SU-DHL-6 (cell line): ENCODE data around the gene NCOA1.

Experiments
- H2AFZ ChIP-seq: fragments of 200-600 bp; sonication (generic); 2 replicates; pipeline ENCODE4 v1.6.1; 2014; ENCODE audit warnings: low read depth, mild to moderate bottlenecking, moderate library complexity, mixed read lengths, antibody characterized with exemption, low read length; ENCODE audit not compliant: severe bottlenecking
- H3F3A ChIP-seq: fragments of 200-600 bp; shearing (Covaris generic); 2 replicates; pipeline ENCODE4 v1.6.0; 2016; ENCODE audit warnings: antibody characterized with exemption, mild to moderate bottlenecking; ENCODE audit not compliant: insufficient read depth
- H3K27ac ChIP-seq: fragments of 200-600 bp; sonication (generic); 2 replicates; pipeline ENCODE4 v1.5.1; 2016; ENCODE audit warnings: low read depth, mild to moderate bottlenecking, low read length, moderate library complexity, mixed read lengths
- H3K27me3 ChIP-seq: fragments of 200-600 bp; sonication (generic), shearing (Covaris generic); 2 replicates; pipeline ENCODE4 v1.6.0; 2014; ENCODE audit warnings: mild to moderate bottlenecking, low read length
- H3K36me3 ChIP-seq: fragments of 200-600 bp; sonication (generic); 2 replicates; pipeline ENCODE4 v1.6.1; 2014; ENCODE audit warnings: mild to moderate bottlenecking, low read length, mixed read lengths
- H3K4me2 ChIP-seq: fragments of 300-600, 200-600 bp; shearing (Covaris generic), sonication (generic); 2 replicates; pipeline ENCODE4 v1.6.0; 2014; ENCODE audit warnings: low read length, low read depth, mild to moderate bottlenecking; ENCODE audit not compliant: poor library complexity, severe bottlenecking
- H3K4me3 ChIP-seq: fragments of 200-600 bp; sonication (generic); 2 replicates; pipeline ENCODE4 v1.5.1; 2014; ENCODE audit warnings: antibody characterized with exemption, low read length, mild to moderate bottlenecking, mixed read lengths; ENCODE audit not compliant: insufficient read depth, poor library complexity, severe bottlenecking
- H3K79me2 ChIP-seq: fragments of 200-600 bp; sonication (generic); 2 replicates; pipeline ENCODE4 v1.6.1; 2014; ENCODE audit warnings: mild to moderate bottlenecking, low read length, moderate library complexity; ENCODE audit not compliant: insufficient read depth
- H3K9ac ChIP-seq: fragments of 200-600 bp; sonication (generic); 2 replicates; pipeline ENCODE4 v1.7.0; 2014; ENCODE audit warnings: mild to moderate bottlenecking, low read length
- H3K9me2 ChIP-seq: fragments of 200-600 bp; sonication (generic); replicated peaks from 2 replicates; pipeline ENCODE4 v1.6.1; 2014; ENCODE audit warnings: low read length; ENCODE audit not compliant: insufficient read depth
- H3K9me3 ChIP-seq: fragments of 200-600 bp; sonication (generic); 2 replicates; pipeline ENCODE4 v1.6.1; 2014; ENCODE audit warnings: low read length, mixed read lengths; ENCODE audit not compliant: insufficient read depth
- H4K20me1 ChIP-seq: fragments of 200-600 bp; sonication (generic); 2 replicates; pipeline ENCODE4 v1.6.1; 2014; ENCODE audit warnings: low read depth, mild to moderate bottlenecking, antibody characterized with exemption, low read length, moderate library complexity, mixed read lengths
- CTCF ChIP-seq: fragments of 200-600 bp; sonication (generic); IDR thresholded peaks from one replicate; pipeline ENCODE4 v1.5.1; 2017; ENCODE audit warnings: antibody characterized with exemption, mild to moderate bottlenecking, low read length, moderate library complexity; ENCODE audit not compliant: insufficient read depth, poor library complexity, severe bottlenecking
- EZH2phosphoT487 ChIP-seq: fragments of 200-600 bp; sonication (generic), shearing (Covaris generic); conservative IDR thresholded peaks from 2 replicates; pipeline ENCODE4 v1.6.1; 2018; ENCODE audit warnings: mild to moderate bottlenecking, antibody characterized with exemption, low read length, moderate library complexity, mixed read lengths

The NCOA1 gene

DNA sequence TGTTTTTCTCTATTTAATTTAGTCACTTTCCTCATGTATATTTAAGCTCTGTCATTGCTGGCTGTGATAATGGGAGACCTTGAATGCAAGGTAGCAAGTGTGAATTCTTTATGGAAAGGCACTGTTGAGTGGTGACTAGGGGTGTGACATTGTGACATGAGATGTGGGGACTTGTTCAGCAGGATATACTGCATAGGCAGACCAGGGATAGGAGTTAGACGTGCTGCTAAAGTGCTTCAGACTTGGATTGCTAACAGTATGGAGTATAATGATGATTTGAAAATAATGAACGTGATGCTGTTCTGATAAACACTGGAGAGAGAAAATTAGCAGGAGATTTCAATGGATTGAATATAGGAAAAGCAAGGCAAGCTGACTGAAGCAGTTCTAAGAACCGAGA is 135.1 kb downstream of the NCOA1 start:
- Histone ChIP-seq H3K27ac (no peak overlapping the region), H2AFZ (no peak overlapping the region), H3K9ac (no peak overlapping the region), H4K20me1 (no peaks in the 10 kb centered on the region), H3K9me3 (no peaks in the 10 kb centered on the region), H3K9me2 (no peaks in the 10 kb centered on the region), H3K4me2 (no peak overlapping the region), H3K27me3 (no peaks in the 10 kb centered on the region), H3K4me3 (no peak overlapping the region), H3K36me3 (no peaks in the 10 kb centered on the region), H3K79me2 (0 out of 2 replicates have a peak, but pooled peaks cover 3% of the 10 kb centered on the region), H3F3A (no peaks in the 10 kb centered on the region)
- no peak for TF ChIP-seq EZH2phosphoT487

DNA sequence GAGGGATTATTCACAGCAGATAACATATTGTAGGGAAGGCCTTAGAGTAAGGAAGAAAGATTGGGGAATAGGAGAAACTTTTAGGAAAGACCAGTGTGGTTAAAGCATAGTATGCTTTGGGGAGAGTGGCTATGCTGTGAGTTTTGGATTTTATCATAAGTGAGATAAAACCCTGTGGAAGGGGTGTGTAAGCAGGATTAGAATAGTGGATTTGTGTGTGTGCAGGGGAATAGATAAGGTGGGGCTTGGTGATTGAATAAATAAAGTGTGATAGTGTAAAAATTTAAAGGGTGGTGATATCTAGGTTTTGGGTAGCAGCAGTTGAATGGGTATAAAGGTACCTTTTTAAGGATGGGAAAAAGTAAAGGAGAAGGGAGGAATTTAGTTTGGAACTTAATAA is 137.7 kb downstream of the NCOA1 start:
- Histone ChIP-seq H3K9me3 (no peaks in the 10 kb centered on the region), H3K4me2 (no peak overlapping the region), H3K9ac (no peak overlapping the region), H2AFZ (no peak overlapping the region), H3K9me2 (no peaks in the 10 kb centered on the region), H3K27me3 (no peaks in the 10 kb centered on the region), H4K20me1 (no peaks in the 10 kb centered on the region), H3K27ac (no peak overlapping the region), H3K79me2 (0 out of 2 replicates have a peak, but pooled peaks cover 3% of the 10 kb centered on the region), H3F3A (no peaks in the 10 kb centered on the region), H3K4me3 (no peak overlapping the region), H3K36me3 (no peaks in the 10 kb centered on the region)
- TF ChIP-seq EZH2phosphoT487: no peak
- no peak for TF ChIP-seq CTCF

- Histone ChIP-seq H3K9me3 (no peaks in the 10 kb centered on the region), H3K9ac (no peak overlapping the region), H3F3A (no peaks in the 10 kb centered on the region; the same call in 1 of the 2 replicates), H3K79me2 (0 out of 2 replicates have a peak, but pooled peaks cover 3% of the 10 kb centered on the region), H2AFZ (no peak overlapping the region), H3K9me2 (no peaks in the 10 kb centered on the region), H3K4me3 (no peak overlapping the region), H3K36me3 (no peaks in the 10 kb centered on the region), H3K27ac (no peak overlapping the region), H3K4me2 (no peak overlapping the region), H3K27me3 (no peaks in the 10 kb centered on the region), H4K20me1 (no peaks in the 10 kb centered on the region)
- TF ChIP-seq CTCF (no peak), EZH2phosphoT487 (no peak)
Observed at GRCh38 chr2:24632172-24632571, 141.1 kb downstream of the NCOA1 start.

- no peak overlapping the region for H3K4me2 ChIP-seq
- H3K36me3 ChIP-seq: no peaks in the 10 kb centered on the region
- no peak overlapping the region for H3K9ac ChIP-seq
- H3F3A ChIP-seq: no peaks in the 10 kb centered on the region; the same call in 1 of the 2 replicates
- no peaks in the 10 kb centered on the region for H4K20me1 ChIP-seq
- H3K27me3 ChIP-seq: no peaks in the 10 kb centered on the region
- H3K9me3 ChIP-seq: no peaks in the 10 kb centered on the region
- H3K4me3 ChIP-seq: no peak overlapping the region
- no peak for TF ChIP-seq CTCF
- TF ChIP-seq EZH2phosphoT487: no peak
- no peaks in the 10 kb centered on the region for H3K9me2 ChIP-seq
- no peak overlapping the region for H2AFZ ChIP-seq
- H3K79me2 ChIP-seq: no peaks in the 10 kb centered on the region
- H3K27ac ChIP-seq: no peak overlapping the region
Observed at GRCh38 chr2:24635181-24635580, 144.1 kb downstream of the NCOA1 start.
